Adrenal gland (tissue), 5 donors: Measurements from ENCODE around the gene NOP16.

Source experiments
- POLR2A ChIP-seq, 2 donors: fragments of 450-650 bp; IDR thresholded peaks; one replicate each; pipeline ENCODE4 v1.6.1; 2017; ENCODE audit warnings: antibody characterized with exemption in 2 of 2, mild to moderate bottlenecking in 2 of 2, moderate library complexity in 1 of 2
- TF ChIP-seq, protein P1 (sequence below), 6 experiments: fragments of 450-650 bp in 4 of 6; fragments of 200-600 bp in 2 of 6; sonication (generic) in 1 of 6; IDR thresholded peaks; 1 replicate in 5 of 6; 2 replicates in 1 of 6; pipeline versions ENCODE4 v1.5.1 to v1.8.0; 2016 to 2021; ENCODE audit warnings: antibody characterized with exemption in 6 of 6, mild to moderate bottlenecking in 2 of 6, moderate library complexity in 1 of 6
- donor health status: DM: no; HTN: no; CAD: no.

DNA sequence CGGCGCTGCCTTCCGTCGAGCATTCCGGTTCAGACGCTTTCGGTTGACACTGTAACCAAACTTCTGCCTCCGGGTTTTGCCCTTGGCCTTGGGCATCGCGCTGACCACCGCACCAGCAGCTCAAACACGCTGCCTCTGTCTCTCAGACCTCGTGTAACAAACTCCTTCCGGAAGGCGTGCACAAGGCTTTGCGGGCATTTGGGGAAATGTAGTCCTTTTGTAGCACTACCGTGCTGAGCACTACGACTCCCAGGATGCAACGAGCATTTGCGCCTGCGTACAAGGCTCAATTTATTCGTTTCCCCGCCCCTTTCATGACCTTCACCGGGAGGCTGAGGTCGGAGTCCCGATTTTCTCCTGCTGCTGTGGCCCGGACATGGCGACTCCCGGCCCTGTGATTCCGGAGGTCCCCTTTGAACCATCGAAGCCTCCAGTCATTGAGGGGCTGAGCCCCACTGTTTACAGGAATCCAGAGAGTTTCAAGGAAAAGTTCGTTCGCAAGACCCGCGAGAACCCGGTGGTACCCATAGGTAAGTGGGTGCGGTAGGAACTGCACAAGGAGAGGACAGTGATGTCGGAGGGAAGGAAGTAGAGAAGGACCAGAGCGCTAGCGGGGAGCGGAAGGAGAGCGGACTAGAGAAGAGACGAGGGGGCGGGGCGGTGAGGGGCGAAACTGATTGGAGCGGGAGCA lies at the start of gene NOP16, which contains the start of gene HIGD2A:
- TF ChIP-seq, protein P1, sequence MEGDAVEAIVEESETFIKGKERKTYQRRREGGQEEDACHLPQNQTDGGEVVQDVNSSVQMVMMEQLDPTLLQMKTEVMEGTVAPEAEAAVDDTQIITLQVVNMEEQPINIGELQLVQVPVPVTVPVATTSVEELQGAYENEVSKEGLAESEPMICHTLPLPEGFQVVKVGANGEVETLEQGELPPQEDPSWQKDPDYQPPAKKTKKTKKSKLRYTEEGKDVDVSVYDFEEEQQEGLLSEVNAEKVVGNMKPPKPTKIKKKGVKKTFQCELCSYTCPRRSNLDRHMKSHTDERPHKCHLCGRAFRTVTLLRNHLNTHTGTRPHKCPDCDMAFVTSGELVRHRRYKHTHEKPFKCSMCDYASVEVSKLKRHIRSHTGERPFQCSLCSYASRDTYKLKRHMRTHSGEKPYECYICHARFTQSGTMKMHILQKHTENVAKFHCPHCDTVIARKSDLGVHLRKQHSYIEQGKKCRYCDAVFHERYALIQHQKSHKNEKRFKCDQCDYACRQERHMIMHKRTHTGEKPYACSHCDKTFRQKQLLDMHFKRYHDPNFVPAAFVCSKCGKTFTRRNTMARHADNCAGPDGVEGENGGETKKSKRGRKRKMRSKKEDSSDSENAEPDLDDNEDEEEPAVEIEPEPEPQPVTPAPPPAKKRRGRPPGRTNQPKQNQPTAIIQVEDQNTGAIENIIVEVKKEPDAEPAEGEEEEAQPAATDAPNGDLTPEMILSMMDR (IDR thresholded peaks at IDR 0.05), result peak in 3 of 6 experiments; percentile 28 to 51 (median 44)
- TF ChIP-seq POLR2A (IDR thresholded peaks at IDR 0.05), result peak in 1 of 2 donors; percentile 7
